Suprapubic skin (tissue), 3 donors: ENCODE measurements around the gene ZC3H12A.

ENCODE experiments used
- CTCF ChIP-seq, 2 donors: fragments of 200-600 bp in 1 of 2; fragments of 450-650 bp in 1 of 2; sonication (generic) in 1 of 2; IDR thresholded peaks; one replicate each; pipeline ENCODE4 v1.5.1; 2016 to 2019; ENCODE audit warnings: antibody characterized with exemption in 2 of 2, mild to moderate bottlenecking in 1 of 2, moderate library complexity in 1 of 2
- POLR2AphosphoS5 ChIP-seq, 3 donors: sonication (generic); formaldehyde crosslinking; IDR thresholded peaks; one replicate each; pipeline ENCODE4 v1.6.1; 2017; ENCODE audit warnings: antibody characterized with exemption in 3 of 3

- TF ChIP-seq POLR2AphosphoS5 (IDR thresholded peaks at IDR 0.05) (no peak), CTCF (IDR thresholded peaks at IDR 0.05) (no peak)
Measured at GRCh38 chr1:37517569-37517968, 43.2 kb downstream of the ZC3H12A start.
